Measurements from ENCODE around the gene TRAF5.

- TF ChIP-seq POLR2A (IDR thresholded peaks at IDR 0.05): no peak
- TF ChIP-seq, protein P1, sequence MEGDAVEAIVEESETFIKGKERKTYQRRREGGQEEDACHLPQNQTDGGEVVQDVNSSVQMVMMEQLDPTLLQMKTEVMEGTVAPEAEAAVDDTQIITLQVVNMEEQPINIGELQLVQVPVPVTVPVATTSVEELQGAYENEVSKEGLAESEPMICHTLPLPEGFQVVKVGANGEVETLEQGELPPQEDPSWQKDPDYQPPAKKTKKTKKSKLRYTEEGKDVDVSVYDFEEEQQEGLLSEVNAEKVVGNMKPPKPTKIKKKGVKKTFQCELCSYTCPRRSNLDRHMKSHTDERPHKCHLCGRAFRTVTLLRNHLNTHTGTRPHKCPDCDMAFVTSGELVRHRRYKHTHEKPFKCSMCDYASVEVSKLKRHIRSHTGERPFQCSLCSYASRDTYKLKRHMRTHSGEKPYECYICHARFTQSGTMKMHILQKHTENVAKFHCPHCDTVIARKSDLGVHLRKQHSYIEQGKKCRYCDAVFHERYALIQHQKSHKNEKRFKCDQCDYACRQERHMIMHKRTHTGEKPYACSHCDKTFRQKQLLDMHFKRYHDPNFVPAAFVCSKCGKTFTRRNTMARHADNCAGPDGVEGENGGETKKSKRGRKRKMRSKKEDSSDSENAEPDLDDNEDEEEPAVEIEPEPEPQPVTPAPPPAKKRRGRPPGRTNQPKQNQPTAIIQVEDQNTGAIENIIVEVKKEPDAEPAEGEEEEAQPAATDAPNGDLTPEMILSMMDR (IDR thresholded peaks at IDR 0.05): no peak
Measured at GRCh38 chr1:211292411-211292810, 34.2 kb upstream of the TRAF5 start.
